Stimulated activated naive CD8-positive, alpha-beta T cell treated with anti-CD3 and anti-CD28 coated beads, Interleukin-15, amount 100 ng/mL, for 72 hours (primary cell): ENCODE results near the gene OR8B8.
"Not testable (repeated sequence)": the region's sequence is repeated elsewhere in the genome, so short reads cannot be mapped to it uniquely, and the experiment has no call there.

Experiments
- ATAC-seq: fragments of 150-1000 bp; cut with Tn5 transposase; 2 replicates; pipeline ENCODE4 v1.10.0; 2021; ENCODE audit warnings: mild to moderate bottlenecking, moderate library complexity
- DNase-seq, 2 donors: peaks; one replicate each; pipeline ENCODE4 v3.0.0; 2021 to 2022
- H3K27ac Mint-ChIP-seq, 2 donors: one replicate each; pipeline ENCODE4 v1.8.0; 2022; ENCODE audit warnings: mild to moderate bottlenecking in 2 of 2, mixed read lengths in 2 of 2, moderate library complexity in 2 of 2
- H3K27me3 Mint-ChIP-seq: one replicate; pipeline ENCODE4 v1.8.0; 2022; ENCODE audit warnings: mixed read lengths
- H3K4me1 Mint-ChIP-seq: one replicate; pipeline ENCODE4 v1.8.0; 2022; ENCODE audit warnings: mild to moderate bottlenecking, mixed read lengths
- H3K4me3 Mint-ChIP-seq, 2 donors: one replicate each; pipeline ENCODE4 v1.8.0; 2022; ENCODE audit warnings: mild to moderate bottlenecking in 2 of 2, mixed read lengths in 2 of 2, moderate library complexity in 1 of 2
- H3K9me3 Mint-ChIP-seq, 2 donors: one replicate each; pipeline ENCODE4 v1.8.0; 2022; ENCODE audit warnings: mixed read lengths in 2 of 2

Gene OR8B8

DNA sequence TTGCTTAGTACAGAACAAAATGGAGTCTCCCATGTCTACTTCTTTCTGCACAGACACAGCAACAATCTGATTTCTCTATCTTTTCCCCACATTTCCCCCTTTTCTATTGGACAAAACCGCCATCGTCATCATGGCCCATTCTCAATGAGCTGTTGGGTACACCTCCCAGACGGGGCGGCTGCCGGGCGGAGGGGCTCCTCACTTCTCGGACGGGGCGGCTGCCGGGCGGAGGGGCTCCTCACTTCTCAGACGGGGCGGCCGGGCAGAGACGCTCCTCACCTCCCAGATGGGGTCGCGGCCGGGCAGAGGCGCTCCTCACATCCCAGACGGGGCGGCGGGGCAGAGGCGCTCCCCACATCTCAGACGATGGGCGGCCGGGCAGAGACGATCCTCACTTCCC is 42.3 kb downstream of the OR8B8 start:
- not testable (repeated sequence) for H3K9me3 Mint-ChIP-seq, H3K4me1 Mint-ChIP-seq, ATAC-seq, H3K27me3 Mint-ChIP-seq, H3K27ac Mint-ChIP-seq, H3K4me3 Mint-ChIP-seq, DNase-seq

- DNase-seq (peak; percentile 21 to 59), ATAC-seq (peak; percentile 78)
- H3K9me3 Mint-ChIP-seq = no peaks in the 10 kb centered on the region
- H3K27me3 Mint-ChIP-seq = no peaks in the 10 kb centered on the region
- no peak overlapping the region for H3K27ac Mint-ChIP-seq
- H3K4me1 Mint-ChIP-seq = no peaks in the 10 kb centered on the region
- H3K4me3 Mint-ChIP-seq = no peak overlapping the region
These were observed 43.1 kb downstream of the OR8B8 start for GRCh38 chr11:124402326-124402922.

DNA sequence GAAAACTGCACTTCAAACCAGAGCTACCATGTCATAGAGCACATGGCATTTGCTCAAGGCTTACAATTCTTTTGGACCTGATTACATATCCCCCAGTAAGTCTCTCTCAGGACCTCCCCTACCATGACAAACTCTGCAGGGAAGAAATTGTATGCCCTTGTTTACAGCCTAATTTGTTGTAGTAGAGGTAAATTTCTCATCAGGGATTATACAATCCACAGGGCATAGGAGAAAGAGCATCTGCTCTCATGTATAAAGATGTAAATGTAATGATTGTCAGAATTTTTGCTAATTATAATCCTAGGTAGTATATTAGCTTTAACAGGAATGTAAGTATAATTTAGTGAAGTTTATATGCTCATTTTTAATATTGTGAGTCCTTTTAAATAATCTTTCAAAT is 46.6 kb downstream of the OR8B8 start, which contains the start of gene OR8B3:
Gene OR8B3, minus strand, starts transcription at position 101 of the 400 bp plus-strand sequence. CDS start 1,673 bp downstream, outside the sequence.
- H3K27ac Mint-ChIP-seq = no peak within 1 kb of the TSS
- no peak for DNase-seq
- H3K4me3 Mint-ChIP-seq = no peak within 1 kb of the TSS
- H3K9me3 Mint-ChIP-seq = no peaks in the 10 kb centered on the region
- ATAC-seq = no peak
- no peaks in the 10 kb centered on the region for H3K4me1 Mint-ChIP-seq
- no peaks in the 10 kb centered on the region for H3K27me3 Mint-ChIP-seq

- not testable (repeated sequence) for H3K4me3 Mint-ChIP-seq, H3K27me3 Mint-ChIP-seq, H3K27ac Mint-ChIP-seq, ATAC-seq, DNase-seq, H3K4me1 Mint-ChIP-seq, H3K9me3 Mint-ChIP-seq
These were observed 48.6 kb downstream of the OR8B8 start for GRCh38 chr11:124396847-124397246.

- H3K9me3 Mint-ChIP-seq = no peaks in the 10 kb centered on the region
- ATAC-seq = no peak
- DNase-seq = no peak
These were observed 51.1 kb downstream of the OR8B8 start for GRCh38 chr11:124394408-124394807.

More at GRCh38 chr11:124394408-124394807, 51.1 kb downstream of the OR8B8 start:
- H3K4me1 Mint-ChIP-seq = no peaks in the 10 kb centered on the region
- peaks cover 8% of the 10 kb centered on the region for H3K27me3 Mint-ChIP-seq
- no peak overlapping the region for H3K27ac Mint-ChIP-seq
- no peak overlapping the region for H3K4me3 Mint-ChIP-seq
